A673 (cell line): Measurements from ENCODE around the gene ECD. TPM values are rescaled to one million over a fixed set of nuclear protein-coding genes. Genes with fewer than 3 reads are reported as not detected.
"Not testable (repeated sequence)": the region's sequence is repeated elsewhere in the genome, so short reads cannot be mapped to it uniquely, and the experiment has no call there.

ENCODE experiments used
- BruUV-seq: library from RNA; stranded (reverse); fragments of 400-500 nt; replicated peaks from 2 replicates; lab custom pipeline; 2021; lab: Mats Ljungman, UMichigan
- CTCF ChIA-PET: fragments of 300-600 bp; sonication (Branson Sonifier 250); formaldehyde crosslinking; loops from one replicate; lab custom pipeline; 2022; ENCODE audit warnings: antibody characterized with exemption; lab: Charles Lee
- POLR2A ChIA-PET: fragments of 300-600 bp; sonication (Branson Sonifier 250); formaldehyde crosslinking; loops from one replicate; lab custom pipeline; 2022; ENCODE audit warnings: antibody characterized with exemption; ENCODE audit not compliant: low non-redundant PET; lab: Charles Lee
- DNase-seq: peaks from one replicate; pipeline ENCODE4 v3.0.0-alpha.2; 2015; ENCODE audit warnings: low spot score
- H3K27ac ChIP-seq: fragments of 200-600 bp; sonication (generic); 2 replicates; pipeline ENCODE4 v1.5.1; 2016; ENCODE audit warnings: mixed run types, low read depth, mild to moderate bottlenecking, mixed read lengths, antibody characterized with exemption, low read length; ENCODE audit not compliant: poor library complexity, severe bottlenecking
- H3K27me3 ChIP-seq: fragments of 200-600 bp; sonication (generic); replicated peaks from 2 replicates; pipeline ENCODE4 v1.6.1; 2017; ENCODE audit warnings: mixed run types, low read depth, mild to moderate bottlenecking, mixed read lengths, antibody characterized with exemption, low read length; ENCODE audit not compliant: insufficient read depth, poor library complexity
- H3K36me3 ChIP-seq: fragments of 200-600 bp; sonication (generic); 2 replicates; pipeline ENCODE4 v1.6.1; 2016; ENCODE audit warnings: mixed run types, mild to moderate bottlenecking, mixed read lengths, antibody characterized with exemption, low read length; ENCODE audit not compliant: insufficient read depth, poor library complexity, severe bottlenecking
- H3K4me1 ChIP-seq: fragments of 200-600 bp; sonication (generic); 2 replicates; pipeline ENCODE4 v1.6.1; 2017; ENCODE audit warnings: mixed run types, mild to moderate bottlenecking, mixed read lengths, antibody characterized with exemption, low read length; ENCODE audit not compliant: insufficient read depth, poor library complexity, severe bottlenecking
- H3K4me3 ChIP-seq: fragments of 200-600 bp; sonication (generic); 2 replicates; pipeline ENCODE4 v1.5.1; 2016; ENCODE audit warnings: low read depth, mixed run types, mild to moderate bottlenecking, mixed read lengths, low read length; ENCODE audit not compliant: poor library complexity, severe bottlenecking
- H3K9me3 ChIP-seq: fragments of 200-600 bp; sonication (generic); 2 replicates; pipeline ENCODE4 v1.6.1; 2016; ENCODE audit warnings: mixed run types, low read depth, mild to moderate bottlenecking, mixed read lengths, antibody characterized with exemption, low read length; ENCODE audit not compliant: poor library complexity, severe bottlenecking
- CTCF ChIP-seq: fragments of 300-800, 200-600 bp; sonication (generic); conservative IDR thresholded peaks from 2 replicates; pipeline ENCODE4 v1.5.1; 2017; ENCODE audit warnings: low read depth, mild to moderate bottlenecking, antibody characterized with exemption, low read length, moderate library complexity, mixed read lengths
- EZH2 ChIP-seq: fragments of 200-600 bp; sonication (generic); IDR thresholded peaks from 2 replicates; pipeline ENCODE4 v1.6.1; 2017; ENCODE audit warnings: borderline replicate concordance, low read depth, mild to moderate bottlenecking, mixed read lengths, antibody characterized with exemption, low read length; ENCODE audit not compliant: poor library complexity, severe bottlenecking
- intact Hi-C: fragments of 100-400 bp; cut with micrococcal nuclease; formaldehyde crosslinking; loops from one replicate; pipeline ENCODE4 v1.10.0; 2022; ENCODE audit not compliant: unreplicated experiment
- total RNA-seq: library from RNA; stranded (reverse); gene quantifications from 2 replicates; pipeline ENCODE4 v1.2.3, GENCODE V29; 2021

ECD gene
- total RNA-seq, 1 experiment from 2014 or later, result 37.4 TPM

DNA sequence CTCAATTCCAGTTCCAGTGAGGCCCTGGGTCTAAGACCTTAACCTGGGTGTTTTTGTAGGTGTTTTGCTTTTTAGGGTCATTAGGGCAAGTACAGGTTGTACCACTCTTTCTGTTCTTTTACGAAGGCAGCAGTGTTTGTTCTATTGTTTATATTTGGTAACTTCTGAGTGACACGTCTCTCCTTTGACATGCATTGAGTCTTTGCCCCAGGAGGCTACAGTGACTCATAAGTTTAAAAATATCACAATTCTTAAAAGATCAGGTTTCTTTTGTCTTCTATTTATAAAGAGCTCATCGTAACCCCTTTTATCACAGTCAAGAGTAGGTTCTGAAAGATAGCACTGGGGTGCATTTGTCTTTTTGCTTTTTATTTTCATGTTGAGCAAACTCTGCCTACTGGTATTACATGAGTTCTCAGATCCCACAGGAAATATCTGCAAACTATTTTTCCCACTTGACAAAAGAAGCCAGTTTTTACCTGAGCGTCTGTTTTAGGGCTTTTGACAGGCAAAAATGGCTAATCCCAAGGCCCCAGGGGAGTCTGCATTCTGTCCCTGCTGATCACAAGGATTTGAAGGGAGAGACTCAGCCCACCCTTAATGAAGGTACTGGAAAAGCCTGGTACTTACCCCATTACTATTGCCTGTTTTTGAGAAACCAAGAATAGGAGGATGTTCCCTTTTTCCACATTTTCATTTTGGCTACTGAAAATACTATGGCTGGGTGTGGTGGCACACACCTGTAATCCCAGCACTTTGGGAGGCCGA, 49.6 kb downstream of the ECD start:
- Histone ChIP-seq H3K9me3 (no peaks in the 10 kb centered on the region), H3K4me3 (no peak overlapping the region), H3K27me3 (no peaks in the 10 kb centered on the region), H3K36me3 (no peaks in the 10 kb centered on the region), H3K4me1 (no peaks in the 10 kb centered on the region), H3K27ac (no peak overlapping the region)
- BruUV-seq, result no TSS peak
- peak; percentile 29 for DNase-seq
- ChIA-PET POLR2A (no interaction called here), CTCF (no interaction called here)
- no peak for TF ChIP-seq CTCF
- no peak for TF ChIP-seq EZH2
- intact Hi-C loops, result no loop called here

- Histone ChIP-seq H3K27ac (no peak overlapping the region), H3K36me3 (no peaks in the 10 kb centered on the region), H3K9me3 (no peaks in the 10 kb centered on the region), H3K4me1 (no peaks in the 10 kb centered on the region), H3K27me3 (no peaks in the 10 kb centered on the region), H3K4me3 (no peak overlapping the region)
- BruUV-seq, result no TSS peak
- POLR2A ChIA-PET, result no interaction called here
- CTCF ChIA-PET, result no interaction called here
- intact Hi-C loops, result no loop called here
- DNase-seq, result no peak
- no peak for TF ChIP-seq CTCF
- no peak for TF ChIP-seq EZH2
Observed at GRCh38 chr10:73116017-73116416, 51.8 kb downstream of the ECD start.

- Histone ChIP-seq H3K4me3 (no peak overlapping the region), H3K27me3 (no peaks in the 10 kb centered on the region), H3K36me3 (no peaks in the 10 kb centered on the region), H3K4me1 (no peaks in the 10 kb centered on the region), H3K9me3 (no peaks in the 10 kb centered on the region), H3K27ac (no peak overlapping the region)
- TF ChIP-seq CTCF, result no peak
- ChIA-PET CTCF (no interaction called here), POLR2A (no interaction called here)
- intact Hi-C loops, result no loop called here
- no TSS peak for BruUV-seq
- DNase-seq, result no peak
Observed at GRCh38 chr10:73113551-73113950, 54.3 kb downstream of the ECD start.

- H3K9me3 ChIP-seq, CTCF ChIA-PET, H3K36me3 ChIP-seq, H3K27ac ChIP-seq, H3K4me3 ChIP-seq, POLR2A ChIA-PET, DNase-seq, intact Hi-C loops, BruUV-seq, H3K4me1 ChIP-seq, H3K27me3 ChIP-seq: not testable (repeated sequence)
Observed at GRCh38 chr10:73112032-73112431, 55.8 kb downstream of the ECD start.
